ENCODE data around the gene SCRN1. TPM values are rescaled to one million over a fixed set of nuclear protein-coding genes. Genes with fewer than 3 reads are reported as not detected.

SCRN1 gene
- total RNA-seq, 4 donors from 2014 or later = 15.0 to 24.5 (median 17.3) TPM

DNA sequence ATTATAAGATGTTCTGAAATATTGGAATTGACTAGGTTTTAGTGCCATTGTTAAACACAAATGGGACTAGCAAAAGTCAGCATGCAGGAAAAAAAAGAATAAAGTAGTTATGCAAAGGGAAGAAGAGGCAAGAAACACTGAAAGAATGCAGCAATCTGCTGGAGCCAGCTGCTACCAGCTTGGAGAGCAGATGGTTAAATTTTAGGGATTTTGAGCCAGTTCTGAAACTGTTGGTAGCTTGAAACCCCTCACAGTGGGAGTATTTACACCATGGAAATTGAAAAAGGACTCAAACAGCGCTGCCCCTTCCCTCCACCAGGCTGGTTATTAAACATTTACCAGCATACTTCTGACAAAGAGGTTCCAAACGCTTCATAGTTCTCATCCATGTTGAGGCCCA is 41.0 kb downstream of the SCRN1 start:
- Histone ChIP-seq H3K4me3 (no peak overlapping the region), H3K27me3 (no peaks in the 10 kb centered on the region), H3K9me3 (no peaks in the 10 kb centered on the region), H3K27ac (no peak overlapping the region), H3K4me1 (peaks cover 0 to 7% (median 3%) of the 10 kb centered on the region in 4 donors), H3K36me3 (no peaks in the 10 kb centered on the region)
- no peak for DNase-seq
- TF ChIP-seq POLR2A (IDR thresholded peaks at IDR 0.05) (no peak), EP300 (IDR thresholded peaks at IDR 0.05; ENCODE audit: low read depth) (no peak), POLR2AphosphoS5 (IDR thresholded peaks at IDR 0.05) (no peak)
- TF ChIP-seq, protein P1, sequence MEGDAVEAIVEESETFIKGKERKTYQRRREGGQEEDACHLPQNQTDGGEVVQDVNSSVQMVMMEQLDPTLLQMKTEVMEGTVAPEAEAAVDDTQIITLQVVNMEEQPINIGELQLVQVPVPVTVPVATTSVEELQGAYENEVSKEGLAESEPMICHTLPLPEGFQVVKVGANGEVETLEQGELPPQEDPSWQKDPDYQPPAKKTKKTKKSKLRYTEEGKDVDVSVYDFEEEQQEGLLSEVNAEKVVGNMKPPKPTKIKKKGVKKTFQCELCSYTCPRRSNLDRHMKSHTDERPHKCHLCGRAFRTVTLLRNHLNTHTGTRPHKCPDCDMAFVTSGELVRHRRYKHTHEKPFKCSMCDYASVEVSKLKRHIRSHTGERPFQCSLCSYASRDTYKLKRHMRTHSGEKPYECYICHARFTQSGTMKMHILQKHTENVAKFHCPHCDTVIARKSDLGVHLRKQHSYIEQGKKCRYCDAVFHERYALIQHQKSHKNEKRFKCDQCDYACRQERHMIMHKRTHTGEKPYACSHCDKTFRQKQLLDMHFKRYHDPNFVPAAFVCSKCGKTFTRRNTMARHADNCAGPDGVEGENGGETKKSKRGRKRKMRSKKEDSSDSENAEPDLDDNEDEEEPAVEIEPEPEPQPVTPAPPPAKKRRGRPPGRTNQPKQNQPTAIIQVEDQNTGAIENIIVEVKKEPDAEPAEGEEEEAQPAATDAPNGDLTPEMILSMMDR (IDR thresholded peaks at IDR 0.05) = no peak
- intact Hi-C loops (cut with DNase I; ENCODE audit: low total_unique reads) = no loop called here
- in situ Hi-C loops (cut with MboI; ENCODE audit: low pct_ligation_motif_present in 1 of 4, low pct_unique_long_range_greater_than_20kb in 1 of 4, low sequenced_read_pairs in 3 of 4) = no loop called here
- WGBS, 2 donors (ENCODE audit: low coverage in 1 of 2) = 97% methylated on average over 2 of the region's 2 CpGs; no CpG with 5 or more reads in 1 of the 2 donors

DNA sequence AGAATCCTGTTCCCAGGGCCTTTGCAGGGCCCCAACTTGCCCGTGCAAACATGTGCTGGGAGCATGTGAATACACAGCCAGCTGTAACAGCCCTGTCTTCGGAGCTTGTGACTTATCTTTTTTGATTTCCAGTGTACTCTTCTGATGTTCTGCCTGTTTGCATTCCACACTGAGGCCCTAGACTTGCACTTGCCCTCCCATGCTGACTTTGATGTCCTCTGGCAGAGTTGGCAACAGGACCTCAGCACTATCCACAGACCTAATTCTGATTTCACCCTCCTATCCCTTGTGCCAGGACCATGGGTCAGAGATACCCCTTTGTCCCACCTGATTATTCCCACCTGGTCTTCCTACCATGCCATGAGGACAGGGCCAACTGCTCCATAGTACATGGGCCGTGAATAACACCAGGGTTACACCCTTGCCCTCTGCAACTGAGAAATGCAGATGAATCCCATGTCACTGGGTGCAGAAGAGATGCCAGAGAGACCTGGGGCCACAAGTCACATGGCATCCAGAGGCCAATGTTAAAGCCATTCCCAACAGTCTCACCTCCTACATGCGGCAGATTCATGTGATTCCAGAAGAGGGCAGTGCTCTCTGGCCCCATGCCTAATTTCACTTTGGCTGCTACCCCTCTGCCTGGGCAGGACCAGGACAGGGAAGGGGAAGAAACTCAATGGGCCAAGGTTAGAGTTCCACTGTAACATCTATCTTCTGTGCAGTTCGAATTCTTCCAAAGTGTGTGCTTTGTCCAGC is 43.0 kb downstream of the SCRN1 start:
- intact Hi-C loops (cut with DNase I; ENCODE audit: low total_unique reads) (no loop called here), in situ Hi-C loops (cut with MboI; ENCODE audit: low pct_ligation_motif_present in 1 of 4, low pct_unique_long_range_greater_than_20kb in 1 of 4, low sequenced_read_pairs in 3 of 4) (no loop called here)
- peaks cover 0 to 7% (median 3%) of the 10 kb centered on the region in 4 donors for H3K4me1 ChIP-seq
- DNase-seq = peak; percentile 15
- no peaks in the 10 kb centered on the region for H3K27me3 ChIP-seq
- no peaks in the 10 kb centered on the region for H3K36me3 ChIP-seq
- H3K4me3 ChIP-seq = no peak overlapping the region
- TF ChIP-seq, protein P1 (IDR thresholded peaks at IDR 0.05) = peak in 1 of 5 experiments; percentile 8
- no peak for TF ChIP-seq EP300 (IDR thresholded peaks at IDR 0.05; ENCODE audit: low read depth)
- TF ChIP-seq POLR2A (IDR thresholded peaks at IDR 0.05) = no peak
- TF ChIP-seq POLR2AphosphoS5 (IDR thresholded peaks at IDR 0.05) = no peak
- no peak overlapping the region for H3K27ac ChIP-seq
- WGBS, 2 donors (ENCODE audit: low coverage in 1 of 2) = 95% methylated on average over 5 of the region's 5 CpGs; no CpG with 5 or more reads in 1 of the 2 donors
- H3K9me3 ChIP-seq = no peaks in the 10 kb centered on the region

DNA sequence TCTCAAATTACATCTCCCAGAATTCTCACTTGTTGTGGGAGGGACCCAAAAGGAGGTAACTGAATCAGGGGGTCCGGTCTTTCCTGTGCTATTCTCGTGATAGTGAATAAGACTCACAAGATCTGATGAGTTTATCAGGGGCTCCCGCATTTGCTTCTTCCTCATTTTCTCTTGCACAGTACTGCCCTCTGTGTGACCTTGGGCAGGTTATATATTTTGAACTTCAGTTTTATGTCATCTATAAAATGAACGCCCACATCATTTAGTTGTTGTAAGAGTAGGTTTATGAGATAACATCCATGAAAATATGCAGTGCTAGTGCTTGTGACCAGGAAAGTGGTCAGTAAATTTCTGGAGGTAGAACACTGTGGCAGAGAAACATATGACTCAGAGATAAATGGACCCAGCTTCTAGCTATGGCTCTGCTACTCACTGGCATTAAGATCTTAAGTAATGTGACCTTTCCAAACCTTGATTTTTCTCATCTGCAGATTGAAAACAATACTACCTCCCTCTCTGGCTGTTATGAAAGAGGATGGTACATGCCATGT is 44.3 kb downstream of the SCRN1 start:
- H3K9me3 ChIP-seq = no peaks in the 10 kb centered on the region
- peak overlapping the region in 1 of 4 donors; percentile 25 for H3K27ac ChIP-seq
- DNase-seq = no peak
- H3K4me1 ChIP-seq = peaks cover 0 to 7% (median 3%) of the 10 kb centered on the region in 4 donors
- H3K4me3 ChIP-seq = no peak overlapping the region
- in situ Hi-C loops (cut with MboI; ENCODE audit: low pct_ligation_motif_present in 1 of 4, low pct_unique_long_range_greater_than_20kb in 1 of 4, low sequenced_read_pairs in 3 of 4) = no loop called here
- no peaks in the 10 kb centered on the region for H3K27me3 ChIP-seq
- H3K36me3 ChIP-seq = peaks cover 0 to 2% (median 0%) of the 10 kb centered on the region in 4 donors
- intact Hi-C loops (cut with DNase I; ENCODE audit: low total_unique reads) = no loop called here
- 77 to 78% methylated on average over 4 of the region's 4 CpGs for WGBS, 2 donors (ENCODE audit: low coverage in 1 of 2)
- TF ChIP-seq EP300 (IDR thresholded peaks at IDR 0.05; ENCODE audit: low read depth) (no peak), POLR2A (IDR thresholded peaks at IDR 0.05) (no peak), POLR2AphosphoS5 (IDR thresholded peaks at IDR 0.05) (no peak)

DNA sequence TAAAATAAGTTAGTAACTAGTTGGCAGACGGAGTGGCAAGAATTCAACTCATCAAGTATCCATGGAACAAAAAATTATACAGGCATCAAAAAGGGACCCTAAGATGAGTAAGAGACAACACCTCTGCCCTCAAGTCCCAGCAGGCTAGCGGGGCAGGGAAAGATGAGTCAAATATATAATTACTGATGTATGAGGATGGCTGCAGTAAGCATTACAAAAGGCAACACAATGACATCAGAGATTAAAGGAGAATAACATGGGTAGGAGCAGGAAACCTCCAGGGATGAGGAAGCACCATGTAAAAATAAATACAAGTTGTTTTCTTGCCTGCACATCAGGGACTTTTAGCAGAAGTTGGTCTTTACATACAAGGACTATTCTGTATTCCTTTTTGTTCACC is 49.4 kb downstream of the SCRN1 start:
- in situ Hi-C loops (cut with MboI; ENCODE audit: low pct_ligation_motif_present in 1 of 4, low pct_unique_long_range_greater_than_20kb in 1 of 4, low sequenced_read_pairs in 3 of 4) (no loop called here), intact Hi-C loops (cut with DNase I; ENCODE audit: low total_unique reads) (no loop called here)
- no peak for DNase-seq
- Histone ChIP-seq H3K27ac (no peak overlapping the region), H3K9me3 (no peaks in the 10 kb centered on the region), H3K4me3 (no peak overlapping the region), H3K4me1 (no peaks in the 10 kb centered on the region), H3K27me3 (no peaks in the 10 kb centered on the region), H3K36me3 (peaks cover 0 to 6% (median 0%) of the 10 kb centered on the region in 4 donors)
- TF ChIP-seq EP300 (IDR thresholded peaks at IDR 0.05; ENCODE audit: low read depth) (no peak), POLR2AphosphoS5 (IDR thresholded peaks at IDR 0.05) (no peak), POLR2A (IDR thresholded peaks at IDR 0.05) (no peak)
- TF ChIP-seq, protein P1 (IDR thresholded peaks at IDR 0.05) = no peak
- 95 to 100% methylated on average over 2 of the region's 2 CpGs for WGBS, 2 donors (ENCODE audit: low coverage in 1 of 2)
